Liver (tissue), 9 donors: ENCODE measurements around the gene RNF111. TPM values are rescaled to one million over a fixed set of nuclear protein-coding genes. Genes with fewer than 3 reads are reported as not detected.
A peak's percentile ranks its signal among the peaks of the same experiment; 100 is the strongest.
"Not testable (repeated sequence)": the region's sequence is repeated elsewhere in the genome, so short reads cannot be mapped to it uniquely, and the experiment has no call there.

Experiments used
- DNase-seq: peaks from one replicate; pipeline ENCODE4 v3.0.0-alpha.2; 2017; ENCODE audit warnings: low spot score
- H3K27ac ChIP-seq, 2 donors: one replicate each; pipeline ENCODE4 v1.7.0; 2013; ENCODE audit warnings: inconsistent platforms in 2 of 2, low read length in 2 of 2, control low read depth in 1 of 2, low read depth in 1 of 2, mild to moderate bottlenecking in 1 of 2
- H3K27me3 ChIP-seq, 4 donors: one replicate each; pipeline versions ENCODE4 v1.6.1 to v1.7.0; 2013; ENCODE audit warnings: low read length in 3 of 4, inconsistent platforms in 1 of 4, mild to moderate bottlenecking in 1 of 4, moderate library complexity in 1 of 4; ENCODE audit not compliant: control insufficient read depth in 4 of 4, insufficient read depth in 4 of 4
- H3K36me3 ChIP-seq, 4 donors: one replicate each; pipeline versions ENCODE4 v1.6.1 to v1.7.0; 2013; ENCODE audit warnings: low read length in 3 of 4, mild to moderate bottlenecking in 3 of 4, low read depth in 1 of 4, moderate library complexity in 1 of 4; ENCODE audit not compliant: control insufficient read depth in 4 of 4, insufficient read depth in 3 of 4
- H3K4me1 ChIP-seq, 4 donors: one replicate each; pipeline versions ENCODE4 v1.6.1 to v1.7.0; 2013; ENCODE audit warnings: low read length in 3 of 4, mild to moderate bottlenecking in 3 of 4, moderate library complexity in 1 of 4; ENCODE audit not compliant: control insufficient read depth in 4 of 4, insufficient read depth in 4 of 4
- H3K4me3 ChIP-seq, 3 donors: one replicate each; pipeline versions ENCODE4 v1.6.1 to v1.7.0; 2013; ENCODE audit warnings: low read length in 3 of 3, control low read depth in 1 of 3, low read depth in 1 of 3, mild to moderate bottlenecking in 1 of 3
- H3K9ac ChIP-seq, 2 donors: one replicate each; pipeline ENCODE4 v1.7.0; 2013; ENCODE audit warnings: low read length in 2 of 2, mild to moderate bottlenecking in 2 of 2, moderate library complexity in 2 of 2, control low read depth in 1 of 2, low read depth in 1 of 2
- H3K9me3 ChIP-seq, 4 donors: one replicate each; pipeline versions ENCODE4 v1.6.1 to v1.7.0; 2013; ENCODE audit warnings: low read length in 3 of 4; ENCODE audit not compliant: control insufficient read depth in 4 of 4
- ATF3 ChIP-seq: IDR thresholded peaks from 2 replicates; pipeline ENCODE4 v1.6.1; 2016; ENCODE audit warnings: antibody characterized with exemption
- CTCF ChIP-seq: fragments of 150-350 bp; IDR thresholded peaks from 2 replicates; pipeline ENCODE4 v1.5.1; 2017; ENCODE audit warnings: improper control_type of control experiment, low read depth, low read length; ENCODE audit not compliant: missing input control
- EGR1 ChIP-seq, 2 donors: IDR thresholded peaks; 2 replicates each; pipeline ENCODE4 v1.6.1; 2016 to 2018; ENCODE audit warnings: antibody characterized with exemption in 2 of 2, low read depth in 2 of 2
- FOXA1 ChIP-seq: IDR thresholded peaks from 2 replicates; pipeline ENCODE4 v1.6.1; 2016; ENCODE audit warnings: antibody characterized with exemption
- GABPA ChIP-seq, 2 donors: IDR thresholded peaks in 1 of 2; conservative IDR thresholded peaks in 1 of 2; 2 replicates each; pipeline ENCODE4 v1.6.1; 2016; ENCODE audit warnings: antibody characterized with exemption in 2 of 2, mild to moderate bottlenecking in 1 of 2, moderate library complexity in 1 of 2
- HNF4A ChIP-seq, 2 donors: conservative IDR thresholded peaks; 2 replicates each; pipeline ENCODE4 v1.6.1; 2016; ENCODE audit warnings: antibody characterized with exemption in 2 of 2, mild to moderate bottlenecking in 2 of 2
- JUND ChIP-seq, 2 donors: IDR thresholded peaks; 2 replicates each; pipeline ENCODE4 v1.6.1; 2016; ENCODE audit warnings: antibody characterized with exemption in 2 of 2
- NR2F2 ChIP-seq: IDR thresholded peaks from 2 replicates; pipeline ENCODE4 v1.6.1; 2016; ENCODE audit warnings: antibody characterized with exemption
- RAD21 ChIP-seq, 2 donors: IDR thresholded peaks; 2 replicates each; pipeline ENCODE4 v1.6.1; 2016; ENCODE audit warnings: antibody characterized with exemption in 2 of 2, mild to moderate bottlenecking in 2 of 2
- REST ChIP-seq: IDR thresholded peaks from 2 replicates; pipeline ENCODE4 v1.6.1; 2016; ENCODE audit warnings: antibody characterized with exemption, mild to moderate bottlenecking
- RXRA ChIP-seq, 2 donors: IDR thresholded peaks; 2 replicates each; pipeline ENCODE4 v1.6.1; 2017 to 2018; ENCODE audit warnings: antibody characterized with exemption in 2 of 2, mild to moderate bottlenecking in 1 of 2
- TAF1 ChIP-seq: conservative IDR thresholded peaks from 2 replicates; pipeline ENCODE4 v1.6.1; 2016; ENCODE audit warnings: antibody characterized with exemption, mild to moderate bottlenecking
- YY1 ChIP-seq: IDR thresholded peaks from 2 replicates; pipeline ENCODE4 v1.6.1; 2016; ENCODE audit warnings: antibody characterized with exemption, mild to moderate bottlenecking
- ZBTB33 ChIP-seq: IDR thresholded peaks from 2 replicates; pipeline ENCODE4 v1.6.1; 2016; ENCODE audit warnings: antibody characterized with exemption
- WGBS: extraction: QIAGEN DNeasy Blood & Tissue Kit; methylation state at CpG from one replicate; pipeline ENCODE4 v1.1.7; 2013; 5-methylcytosine and 5-hydroxymethylcytosine counted together
- polyA plus RNA-seq, 2 donors: library from polyadenylated mRNA; stranded (reverse) in 1 of 2; unstranded in 1 of 2; fragments of 200-250 nt in 1 of 2; fragments of >200 nt in 1 of 2; fragmentation: Nextera tagmentation in 1 of 2; extraction: Ambion mirVana in 1 of 2; gene quantifications; one replicate each; pipeline versions ENCODE4 v1.2.1 to v1.2.3, GENCODE V29; 2013 to 2015
- total RNA-seq, 2 donors: library from RNA; depleted of rRNA; stranded (reverse); fragments of >200 nt; gene quantifications; one replicate each; pipeline ENCODE4 v1.2.3, GENCODE V29; 2014
- donor health status: healthy.
- donor health status: healthy.
- donor health status: healthy.
- donor health status: healthy.
- donor health status: healthy.

The RNF111 gene
- total and polyA plus RNA-seq, 4 donors: 5.1 to 16.9 (median 10.4) TPM

- no peak overlapping the region for H3K27ac ChIP-seq
- H3K36me3 ChIP-seq: peaks cover 5 to 27% (median 13%) of the 10 kb centered on the region in 4 donors
- WGBS: 97% methylated on average over 5 of the region's 5 CpGs
- no peaks in the 10 kb centered on the region for H3K4me1 ChIP-seq
- TF ChIP-seq YY1: no peak
- no peak for TF ChIP-seq RXRA (IDR thresholded peaks at IDR 0.05)
- no peak for TF ChIP-seq REST
- no peak for TF ChIP-seq JUND (IDR thresholded peaks at IDR 0.05)
- no peak for TF ChIP-seq TAF1
- no peak for TF ChIP-seq GABPA (IDR thresholded peaks at IDR 0.05 in 1 of 2, conservative IDR thresholded peaks at IDR 0.05 in 1 of 2)
- TF ChIP-seq RAD21 (IDR thresholded peaks at IDR 0.05): no peak
- no peak for TF ChIP-seq ATF3
- TF ChIP-seq EGR1 (IDR thresholded peaks at IDR 0.05; ENCODE audit: low read depth in 2 of 2): no peak
- no peak for TF ChIP-seq ZBTB33
- no peak for TF ChIP-seq NR2F2
- no peak for TF ChIP-seq FOXA1
- TF ChIP-seq HNF4A (conservative IDR thresholded peaks at IDR 0.05): no peak
- TF ChIP-seq CTCF: no peak
- no peaks in the 10 kb centered on the region for H3K27me3 ChIP-seq
- no peaks in the 10 kb centered on the region for H3K9me3 ChIP-seq
- DNase-seq: no peak
- H3K9ac ChIP-seq: no peak overlapping the region
- H3K4me3 ChIP-seq: no peak overlapping the region
These were observed 155.8 kb downstream of the RNF111 start for GRCh38 chr15:59143281-59143680.

- DNase-seq, H3K27me3 ChIP-seq, H3K4me1 ChIP-seq, H3K9ac ChIP-seq, H3K9me3 ChIP-seq, H3K4me3 ChIP-seq, H3K27ac ChIP-seq: not testable (repeated sequence)
- TF ChIP-seq RAD21 (IDR thresholded peaks at IDR 0.05): peak in 1 of 2 donors; percentile 19
- peaks cover 4 to 30% (median 19%) of the 10 kb centered on the region in 4 donors for H3K36me3 ChIP-seq
- 92% methylated on average over 10 of the region's 10 CpGs for WGBS
These were observed 157.1 kb downstream of the RNF111 start for GRCh38 chr15:59144594-59144993.

Other genes starting within 250 kb of the RNF111 start
- gene ADAM10, start 238.0 kb upstream of the RNF111 start, total RNA-seq: 10 to 100 TPM; 45.3 to 55.6 TPM
- gene ADAM10, start 238.0 kb upstream of the RNF111 start, polyA plus RNA-seq: 10 to 100 TPM; 12.6 to 23.8 TPM
- 1 to 10 TPM; 5.3 to 7.0 TPM for gene MINDY2, start 216.4 kb upstream of the RNF111 start, total RNA-seq
- 1 to 10 TPM; 1.5 to 5.0 TPM for gene MINDY2, start 216.4 kb upstream of the RNF111 start, polyA plus RNA-seq
- 10 to 100 TPM; 44.8 to 78.1 TPM for gene SLTM, start 54.0 kb upstream of the RNF111 start, total RNA-seq
- gene SLTM, start 54.0 kb upstream of the RNF111 start, polyA plus RNA-seq: 10 to 100 TPM; 20.4 to 55.4 TPM
- gene CCNB2, start 117.5 kb downstream of the RNF111 start, total RNA-seq: 10 to 100 TPM in 1 of 2 donors, under 1 TPM in 1; 0.42 to 53.1 TPM
- 1 to 10 TPM; 1.5 to 2.5 TPM for gene CCNB2, start 117.5 kb downstream of the RNF111 start, polyA plus RNA-seq
- not detected for gene LDHAL6B, start 219.2 kb downstream of the RNF111 start, total RNA-seq
- not detected for gene LDHAL6B, start 219.2 kb downstream of the RNF111 start, polyA plus RNA-seq